GM19438 (cell line): ENCODE measurements around the gene SLC43A3.

Experiments
- ATAC-seq: cut with Tn5 transposase; IDR thresholded peaks from one replicate; pipeline ENCODE4 v1.9.1; 2021; ENCODE audit warnings: low read depth; ENCODE audit not compliant: unreplicated experiment

The SLC43A3 gene

DNA sequence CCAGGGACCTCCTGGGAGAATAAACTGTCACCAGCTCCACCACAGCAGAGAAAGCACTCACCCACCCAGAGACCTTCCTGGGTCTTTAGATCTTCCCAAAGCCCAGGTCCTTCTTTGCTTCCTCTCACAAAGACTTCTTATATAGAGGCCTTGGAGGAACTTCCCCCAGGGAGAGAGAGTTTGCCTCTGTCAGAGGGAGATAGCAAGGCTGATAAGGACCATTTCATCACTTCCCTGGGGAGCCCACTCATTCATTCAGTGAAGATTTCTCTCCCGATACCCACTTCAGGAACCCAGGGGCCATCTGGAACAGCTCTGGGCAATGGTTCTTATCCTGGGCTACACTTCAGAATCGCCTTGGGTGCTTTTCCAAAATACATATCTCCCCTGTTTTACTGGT is 36.4 kb downstream of the SLC43A3 start, which contains the start of gene PRG2:
Gene PRG2 (minus strand): TSS at position 116 of the 400 bp plus-strand sequence. CDS start 706 bp downstream, outside the sequence.
- no peak for ATAC-seq

DNA sequence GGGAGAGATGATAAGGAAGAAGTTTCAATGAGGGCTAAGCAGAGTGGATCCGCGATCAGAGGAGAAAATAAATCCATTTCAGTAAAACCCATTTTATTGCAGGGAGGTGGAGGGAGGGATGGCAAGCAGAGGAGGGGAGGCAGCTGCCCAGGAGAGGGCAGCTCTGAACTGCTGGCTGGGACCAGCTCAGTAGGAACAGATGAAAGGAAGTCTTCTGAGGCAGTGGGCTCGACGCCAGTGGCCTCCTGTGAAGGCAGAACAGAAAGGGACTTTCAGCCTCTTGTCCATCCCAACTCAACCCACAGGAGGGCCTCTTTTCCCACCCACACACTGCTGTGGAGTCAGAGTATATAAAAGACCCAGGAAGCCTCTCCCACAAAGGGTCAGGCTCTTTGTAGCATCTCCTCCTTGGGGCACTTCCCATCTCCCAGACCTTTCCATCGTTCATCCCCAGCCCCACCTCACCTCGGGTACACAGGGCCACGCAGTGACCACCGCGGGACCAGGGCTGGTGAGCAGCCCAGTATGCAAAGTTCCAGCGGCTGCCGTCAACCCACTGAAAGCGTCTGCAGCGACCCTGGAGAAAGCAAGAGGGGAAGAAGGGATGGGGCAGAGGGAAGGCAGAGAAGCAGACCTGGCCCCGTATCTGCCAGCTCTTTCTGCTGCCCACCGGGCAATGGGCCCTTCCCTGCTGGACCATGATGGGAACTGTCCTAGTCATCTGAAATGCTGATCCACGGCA is 39.5 kb downstream of the SLC43A3 start:
- ATAC-seq: no peak

DNA sequence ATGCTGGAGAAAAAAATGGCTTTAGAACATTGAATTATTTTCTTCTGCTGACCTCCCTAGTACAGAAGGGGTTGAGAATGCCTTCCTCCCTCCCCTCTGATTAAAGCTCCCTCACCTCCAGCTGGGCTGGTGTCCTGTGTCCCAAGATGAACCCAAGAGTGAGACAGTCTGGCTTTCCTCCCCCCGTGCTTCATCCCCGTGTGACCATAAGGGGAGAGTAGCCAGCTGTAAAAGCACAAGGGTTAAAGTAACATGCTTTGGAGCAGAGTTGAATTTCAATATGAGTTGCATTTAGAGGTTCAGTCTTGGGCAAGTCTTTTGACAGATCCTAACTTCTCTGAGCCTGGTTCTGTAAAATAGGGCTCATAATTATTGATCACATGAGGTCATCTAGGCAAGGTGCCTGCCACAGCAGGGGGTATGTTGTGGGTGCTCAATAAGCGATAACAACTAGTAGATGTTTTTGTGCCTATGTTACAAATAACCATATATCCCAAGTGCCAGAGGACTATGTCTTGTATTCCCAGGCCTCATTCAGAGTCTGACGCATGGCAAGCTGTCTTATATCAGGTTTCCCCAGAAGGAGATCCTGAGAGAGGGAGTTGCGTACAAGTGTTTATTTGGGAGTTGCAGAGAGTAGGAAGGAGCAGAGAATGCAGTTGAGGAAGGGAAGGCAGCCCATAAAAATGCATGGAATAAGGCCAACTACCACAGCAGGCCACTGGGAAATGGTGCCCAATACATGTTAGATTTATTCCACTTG is 40.6 kb downstream of the SLC43A3 start:
- no peak for ATAC-seq

DNA sequence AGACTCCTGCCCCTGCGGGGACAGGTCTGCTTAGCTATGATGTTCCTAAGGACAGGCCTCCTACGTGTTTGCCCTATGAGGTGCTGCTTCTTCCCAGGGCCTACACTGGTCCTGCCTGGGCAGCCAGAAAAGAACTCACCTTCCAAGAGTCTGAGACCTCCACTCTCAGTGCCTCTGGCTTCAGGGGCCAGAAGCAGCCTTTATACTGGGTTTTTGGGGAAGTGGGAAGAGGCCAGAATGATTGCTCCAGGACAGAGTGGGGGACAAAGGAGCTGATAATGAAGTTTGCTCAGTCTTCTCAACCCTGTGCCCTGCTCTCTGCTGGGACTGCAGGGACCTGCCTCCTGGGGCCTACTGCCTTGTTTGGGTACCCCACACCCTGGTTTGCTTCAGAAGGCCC is 45.9 kb downstream of the SLC43A3 start, which contains the start of gene PRG3:
Gene PRG3 (minus strand): TSS at position 176 of the 400 bp plus-strand sequence. CDS start 442 bp downstream, outside the sequence.
- no peak for ATAC-seq

DNA sequence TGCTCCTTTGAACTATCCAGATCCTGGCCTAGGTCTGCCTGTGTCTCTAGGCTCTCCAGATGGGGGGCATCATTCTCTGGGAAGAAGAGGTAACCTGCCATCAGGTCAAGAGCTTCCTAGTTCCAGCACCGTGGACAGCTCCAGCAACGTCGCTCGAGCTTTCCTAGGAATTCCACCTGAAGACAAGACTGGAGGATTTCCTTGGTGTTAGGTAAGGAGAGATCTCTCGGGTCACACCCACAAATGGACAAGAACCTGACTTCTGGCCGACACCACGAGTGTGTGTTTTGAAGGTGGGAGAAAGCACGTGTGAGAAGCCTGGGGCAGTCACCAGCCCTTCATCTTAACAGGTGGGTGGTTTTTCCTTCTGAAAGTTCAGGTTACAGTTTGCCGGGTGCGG is 47.2 kb downstream of the SLC43A3 start:
- no peak for ATAC-seq

DNA sequence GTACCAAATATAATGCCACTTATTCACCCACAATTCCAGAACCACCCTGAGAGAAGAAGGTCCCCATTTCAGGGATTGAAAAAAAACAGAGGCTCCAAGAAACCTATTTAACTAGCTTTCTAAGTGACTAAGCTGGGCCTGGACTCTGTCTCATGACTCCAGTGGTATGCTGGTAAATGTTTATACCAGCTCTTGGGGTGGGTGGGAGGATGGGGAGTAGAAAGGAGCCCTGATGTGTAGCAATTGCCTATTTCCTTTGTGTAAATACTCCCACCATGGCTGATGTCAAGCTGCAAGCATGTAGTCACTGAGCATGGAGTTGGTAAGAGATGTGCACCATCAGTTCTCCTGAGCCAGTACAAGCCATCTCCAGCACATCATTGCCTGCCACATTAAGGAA is 48.7 kb downstream of the SLC43A3 start:
- no peak for ATAC-seq

DNA sequence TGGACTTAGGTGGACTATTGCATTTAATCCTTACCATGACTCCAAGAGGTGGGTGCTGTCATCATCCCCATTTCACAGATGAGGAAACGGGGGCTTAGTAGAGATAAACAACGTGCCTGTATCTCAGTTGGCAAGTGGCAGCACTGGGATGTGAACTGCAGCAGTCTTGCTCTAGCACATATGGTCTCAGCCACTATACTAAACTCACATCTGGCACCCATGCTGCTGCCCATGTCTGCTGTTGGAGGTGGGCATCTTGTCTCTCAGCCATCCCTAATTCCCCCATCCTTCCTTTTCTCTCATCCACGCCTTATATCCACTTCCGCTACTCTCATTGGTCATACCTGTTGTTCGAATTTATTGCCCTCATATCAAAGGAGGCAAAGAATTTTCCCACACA is 49.8 kb downstream of the SLC43A3 start:
- ATAC-seq: no peak

DNA sequence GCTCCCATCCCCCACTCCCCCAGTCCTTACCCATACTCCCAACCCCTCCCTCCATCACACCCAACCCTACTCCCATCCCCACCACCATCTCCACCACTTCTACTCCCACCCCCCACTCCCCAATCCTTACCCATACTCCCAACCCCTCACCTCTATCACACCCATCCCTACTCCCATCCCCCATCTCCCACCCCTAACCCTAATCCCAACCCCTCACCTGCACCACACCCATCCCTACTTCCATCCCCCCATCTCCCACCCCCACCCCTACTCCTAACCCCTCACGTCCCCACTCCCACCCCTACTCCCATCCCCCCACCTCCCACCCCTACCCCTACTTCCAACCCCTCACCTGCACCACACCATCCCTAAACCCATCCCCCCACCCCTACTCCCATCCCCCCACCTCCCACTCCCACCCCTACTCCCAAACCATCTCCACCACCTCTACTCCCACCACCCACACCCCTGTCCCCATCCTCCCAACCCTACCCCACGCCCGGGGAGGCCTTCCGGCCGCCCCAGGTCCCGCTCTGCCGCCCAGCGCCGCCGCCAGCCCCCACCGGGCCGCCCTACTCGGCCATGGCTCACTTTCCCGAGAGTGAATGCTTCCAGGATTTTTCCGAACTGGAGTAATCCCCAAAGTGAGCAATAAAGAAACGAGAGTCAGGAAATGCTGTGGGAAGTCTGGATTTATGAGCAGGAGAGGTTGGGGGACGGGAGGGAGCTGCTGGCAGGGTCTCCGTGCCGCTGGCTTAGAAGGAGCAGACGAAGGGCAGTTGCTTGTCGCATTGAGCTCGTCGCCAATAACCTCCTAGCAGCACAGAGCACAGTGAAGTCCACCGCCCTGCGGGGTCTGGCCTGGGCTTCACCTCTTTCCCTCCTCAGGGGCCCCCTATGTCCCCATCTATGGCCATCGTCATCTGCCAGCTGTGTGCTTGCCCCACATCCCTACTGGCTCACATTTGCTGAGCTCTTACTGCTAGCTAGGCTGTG is 50.5 kb downstream of the SLC43A3 start:
- no peak for ATAC-seq

DNA sequence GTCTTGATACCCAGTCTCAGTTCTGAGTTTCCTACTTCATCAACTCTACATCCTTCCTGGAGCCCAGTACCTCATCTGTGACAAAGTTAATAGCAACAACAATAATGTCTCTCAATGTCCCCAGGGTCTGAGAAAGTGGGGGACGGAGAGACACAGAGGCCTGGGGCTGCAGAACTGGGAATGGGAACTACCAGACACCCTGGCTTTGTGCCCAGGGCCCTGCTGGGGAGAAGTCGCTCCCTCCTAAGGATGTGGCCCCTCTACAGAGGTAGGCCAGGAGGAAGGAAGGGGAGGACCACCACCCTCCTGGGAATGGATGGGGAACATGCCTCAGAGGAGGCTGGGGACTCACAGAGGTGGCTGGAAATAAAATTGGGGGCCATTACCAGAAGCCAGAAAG is 51.4 kb downstream of the SLC43A3 start:
- no peak for ATAC-seq

DNA sequence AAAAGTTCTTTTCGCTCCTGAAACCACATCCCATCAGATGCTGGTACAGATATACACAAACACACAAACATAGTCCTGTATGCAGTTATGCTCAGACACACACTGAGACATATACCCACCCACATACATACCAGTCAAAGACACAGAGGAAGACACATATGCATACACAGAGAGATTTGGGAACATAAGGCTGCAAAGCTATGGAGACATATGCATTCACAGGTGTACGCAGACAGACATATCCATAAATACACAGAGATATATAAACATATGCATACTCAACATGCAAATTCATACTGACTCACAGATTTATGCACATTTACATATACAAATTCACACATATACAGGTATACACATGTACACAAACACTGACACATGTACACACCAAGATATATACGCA is 52.0 kb downstream of the SLC43A3 start:
- ATAC-seq: no peak

DNA sequence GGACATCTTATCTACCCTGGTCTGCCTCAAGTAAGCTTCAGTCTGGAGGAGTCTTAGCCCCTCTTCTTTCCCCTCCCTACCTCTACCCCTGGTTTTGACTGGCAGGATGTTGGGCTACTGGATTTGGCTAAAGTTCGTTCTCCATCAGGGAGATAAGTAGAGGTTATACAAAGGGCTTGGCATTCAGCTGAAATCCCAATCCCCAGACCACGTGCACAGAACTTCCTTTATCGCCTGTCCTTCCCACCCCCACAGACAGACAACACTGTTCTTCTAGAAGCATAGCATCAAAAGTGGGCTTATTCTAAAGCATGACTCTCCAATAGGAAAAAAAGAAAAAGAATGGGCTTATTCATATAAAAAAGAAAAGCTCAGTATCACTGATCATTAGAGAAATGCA is 53.8 kb downstream of the SLC43A3 start:
- no peak for ATAC-seq

DNA sequence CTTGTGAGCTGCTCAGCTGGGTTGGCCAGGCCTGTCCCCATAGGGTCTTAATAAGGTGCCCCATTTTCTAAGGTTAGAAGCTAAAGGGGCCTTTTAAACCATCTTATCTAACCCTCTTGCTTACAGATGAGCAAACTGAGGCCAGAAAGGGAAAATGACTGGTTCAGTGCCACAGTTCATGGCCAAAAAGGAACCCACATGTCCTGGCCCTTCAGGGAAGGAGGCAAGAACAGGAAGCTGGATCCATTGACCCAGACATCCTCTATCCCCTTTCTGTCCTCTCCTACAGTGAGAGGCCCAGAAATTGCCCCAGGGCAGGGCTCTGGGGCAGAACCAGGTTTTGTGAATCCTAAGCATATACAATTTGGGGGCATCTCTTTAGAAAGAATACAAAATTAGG is 56.0 kb downstream of the SLC43A3 start:
- no peak for ATAC-seq

DNA sequence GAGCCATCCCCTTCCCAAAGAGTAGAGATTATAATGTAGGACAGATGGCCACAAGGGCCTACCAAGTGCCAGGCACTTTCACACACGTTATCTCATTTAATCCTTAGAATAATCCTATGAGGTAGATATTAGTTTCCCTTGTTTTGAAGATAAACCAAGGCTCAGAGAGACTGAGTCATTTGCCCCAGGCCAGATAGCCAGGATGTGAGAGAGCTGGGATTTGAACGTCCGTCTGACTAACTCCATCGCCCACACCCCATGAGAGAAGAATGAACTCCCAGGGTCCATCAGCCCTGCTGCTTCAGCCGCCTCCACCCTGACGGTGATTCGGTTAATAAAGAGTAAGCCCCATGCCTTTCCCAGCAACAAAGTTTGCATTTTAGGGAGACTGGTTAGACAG is 56.7 kb downstream of the SLC43A3 start:
- no peak for ATAC-seq

DNA sequence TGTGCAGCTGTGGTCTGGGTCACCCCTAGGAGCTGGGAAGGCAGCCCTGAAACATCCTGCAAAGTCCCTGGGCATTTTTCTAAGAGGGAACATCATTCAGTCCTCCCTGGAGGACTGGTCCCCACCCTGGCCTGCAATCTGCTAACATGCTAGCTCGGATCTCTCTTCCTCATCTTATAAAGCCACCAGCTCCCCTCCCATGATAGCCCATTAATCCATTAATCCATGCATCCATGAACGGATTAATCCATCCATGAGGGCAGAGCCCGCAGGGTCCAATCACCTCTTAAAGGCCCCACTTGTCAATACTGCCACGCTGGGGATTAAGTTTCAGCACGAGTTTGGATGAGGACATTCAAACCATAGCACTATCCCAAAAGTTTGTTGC is 58.1 kb downstream of the SLC43A3 start:
- ATAC-seq: no peak

DNA sequence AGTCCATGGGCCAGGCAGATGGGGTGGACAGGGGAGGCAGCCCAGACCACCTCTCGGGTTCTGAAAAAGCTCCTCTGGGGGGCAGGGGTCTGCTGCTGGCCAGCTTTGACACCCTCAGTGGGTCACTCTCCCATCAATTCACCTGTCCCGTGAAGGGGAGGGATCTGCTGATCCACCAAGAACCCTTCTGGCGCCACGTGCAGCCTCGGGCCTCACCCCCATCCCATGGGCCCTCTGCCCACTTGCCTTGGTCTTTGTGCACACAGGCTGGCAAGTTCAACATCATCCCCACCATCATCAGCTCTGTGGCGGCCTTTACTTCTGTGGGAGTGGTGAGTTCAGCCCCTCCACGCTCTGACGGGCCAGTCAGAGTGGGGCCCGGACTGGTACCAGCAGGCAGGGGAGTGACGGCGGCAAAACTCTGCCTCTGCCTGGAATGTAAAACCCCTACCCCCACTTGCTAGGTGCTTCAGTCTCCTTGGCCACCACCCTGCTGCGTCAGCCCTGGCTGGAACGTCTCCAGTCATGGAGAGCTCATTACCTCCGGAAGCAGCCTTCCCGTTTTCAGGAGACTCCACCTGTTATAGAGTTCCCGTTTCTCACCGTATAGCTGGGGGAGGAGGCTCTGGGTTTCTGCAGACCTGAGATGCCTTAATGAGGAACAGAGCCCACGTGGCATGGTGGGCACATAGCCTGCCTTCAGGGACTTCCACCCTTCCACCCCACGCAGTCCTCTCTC is 58.6 kb downstream of the SLC43A3 start:
- ATAC-seq: no peak

DNA sequence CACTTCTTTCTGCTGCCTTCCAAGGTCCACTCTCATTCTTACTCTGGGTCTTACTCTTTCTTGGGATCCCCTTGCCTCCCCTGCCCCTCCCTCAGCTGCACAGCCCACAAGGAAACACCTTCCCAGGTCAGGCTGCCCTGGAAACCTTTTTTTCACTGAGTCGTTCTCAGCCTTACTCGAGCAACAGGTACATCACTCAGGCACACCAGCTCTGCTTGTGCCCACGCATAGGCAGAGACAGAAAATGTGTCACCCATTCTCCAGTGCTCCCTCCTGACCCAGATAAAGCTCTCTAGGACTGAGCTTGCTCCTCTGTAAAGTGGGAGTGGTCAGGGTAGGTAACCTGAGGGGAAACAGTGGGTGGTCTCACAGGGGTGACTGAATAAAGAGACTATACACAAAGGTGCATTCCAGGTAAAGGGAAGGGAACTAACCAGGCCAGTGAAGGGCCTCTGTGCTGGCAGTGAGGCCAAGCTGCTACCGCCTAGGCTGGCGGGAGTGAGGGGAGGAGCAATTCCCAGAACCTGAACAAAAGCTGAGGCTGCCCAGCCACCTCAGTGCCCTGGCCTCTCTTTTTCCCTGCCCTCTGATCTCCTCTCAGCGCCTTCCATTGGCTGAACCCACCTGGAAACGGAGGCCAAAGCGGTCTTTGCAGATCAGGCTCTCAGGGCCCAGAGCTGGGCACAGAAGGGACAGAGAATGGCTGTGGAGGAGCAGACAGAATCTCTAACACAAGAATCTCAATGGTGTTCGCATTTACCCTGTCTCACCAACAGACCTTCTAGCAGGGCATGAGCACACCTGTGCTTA is 61.9 kb downstream of the SLC43A3 start:
- ATAC-seq: no peak

DNA sequence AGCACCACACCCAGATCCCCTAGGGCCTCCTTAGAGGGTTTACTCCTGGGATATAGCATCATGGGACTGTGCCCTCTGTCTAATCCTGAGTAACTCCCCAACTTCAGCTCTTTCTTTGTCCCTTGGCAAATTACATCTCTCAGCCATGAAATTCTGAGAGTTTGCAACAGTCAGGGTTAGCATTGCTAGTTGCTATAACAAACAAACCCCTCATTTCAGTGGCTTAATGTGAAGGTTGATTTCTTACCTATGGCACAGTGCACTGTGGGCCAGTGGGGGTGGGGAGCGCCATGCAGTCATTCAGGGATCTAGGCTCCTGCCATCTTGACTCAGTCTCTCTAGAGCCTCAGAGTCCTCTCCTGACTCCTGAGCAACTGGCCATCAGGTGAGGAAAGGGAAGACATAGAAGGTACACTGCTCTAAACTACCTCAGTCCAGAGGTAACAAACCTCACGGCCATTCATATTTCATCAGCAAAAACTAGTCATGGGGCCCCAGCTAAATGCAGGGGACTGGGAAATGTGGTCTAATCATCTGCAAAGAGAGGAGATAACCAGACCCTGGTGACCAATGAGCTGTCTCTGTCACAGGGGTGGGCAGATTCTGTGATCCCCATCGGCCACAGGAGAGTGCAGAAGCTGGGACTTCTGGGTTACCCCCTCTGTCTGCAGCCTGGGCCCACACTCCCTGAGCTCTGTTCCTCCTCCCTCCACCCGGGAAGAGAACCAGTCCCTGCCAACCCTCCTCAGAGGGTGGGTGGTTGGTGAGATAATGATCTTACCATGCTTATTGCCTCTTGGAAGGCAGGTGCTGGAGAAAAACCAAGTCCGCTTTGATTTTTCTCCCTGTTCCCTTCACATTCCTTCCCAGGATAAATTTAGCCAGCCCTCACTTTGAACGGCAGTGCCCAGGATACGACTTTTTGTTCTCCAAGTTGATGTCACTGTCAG is 63.5 kb downstream of the SLC43A3 start:
- ATAC-seq: no peak

DNA sequence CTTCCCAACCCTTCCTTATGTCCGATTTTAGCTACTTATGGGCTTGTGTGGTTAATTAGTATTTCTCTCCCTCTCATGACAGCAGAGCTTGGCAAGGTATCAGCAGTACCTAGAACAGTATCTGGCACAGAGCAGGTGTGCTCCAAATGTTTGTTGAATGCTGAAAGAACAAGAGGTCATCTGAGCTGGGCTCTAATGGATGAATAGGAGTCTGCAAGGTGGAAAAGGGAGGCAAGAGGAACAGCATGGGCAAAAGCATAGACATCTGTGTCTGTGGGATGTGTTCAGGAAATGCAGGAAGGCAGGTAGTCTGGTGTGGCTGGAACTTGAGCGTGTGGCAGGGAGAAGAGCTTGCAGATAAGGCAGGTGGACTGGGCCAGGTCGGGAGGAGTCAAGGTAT is 65.0 kb downstream of the SLC43A3 start:
- no peak for ATAC-seq
